Measurements from ENCODE around the gene KCNG1.

KCNG1 gene

GRCh38 chr20:50980071-50980681 is 42.7 kb downstream of the KCNG1 start:
- no peak overlapping the region for H3K27ac ChIP-seq (ENCODE audit: extremely low read depth, low read depth, low read length)
- no peaks in the 10 kb centered on the region for H3K4me1 ChIP-seq (ENCODE audit: control insufficient read depth, insufficient read depth, low read length)
- ChIA-PET CTCF (interaction anchor here (0.6 to 3.4 kb wide), 7 partner anchors 12 to 467 kb away, joined by 3 to 18 read pairs (median 9); no protein-coding TSS in a partner anchor), POLR2A (no interaction called here)
- no peaks in the 10 kb centered on the region for H3K36me3 ChIP-seq (ENCODE audit: control insufficient read depth in 2 of 2, insufficient read depth in 1 of 2, low read length in 2 of 2)
- H3K4me3 ChIP-seq (ENCODE audit: low read depth, low read length), result no peak overlapping the region
- H3K9me3 ChIP-seq (ENCODE audit: control insufficient read depth, insufficient read depth, low read depth, low read length), result no peaks in the 10 kb centered on the region
- TF ChIP-seq ZNF514 (tag by site-specific recombination; IDR thresholded peaks at IDR 0.05) (no peak), PRDM4 (tag by site-specific recombination; IDR thresholded peaks at IDR 0.05) (no peak), ZNF571 (tag by site-specific recombination; IDR thresholded peaks at IDR 0.05) (no peak), KLF17 (tag by site-specific recombination; IDR thresholded peaks at IDR 0.05) (peak; percentile 94), ZEB2 (tag by site-specific recombination; IDR thresholded peaks at IDR 0.05) (peak; percentile 92), ZNF654 (tag by site-specific recombination; IDR thresholded peaks at IDR 0.05; ENCODE audit: low read depth) (0 out of 2 replicates have a peak, but pooled peaks have one; percentile 2), ZBTB21 (tag by site-specific recombination; IDR thresholded peaks at IDR 0.05) (peak; percentile 96), PRDM1 (tag by site-specific recombination; IDR thresholded peaks at IDR 0.05) (peak; percentile 17; the same call in 1 of the 2 replicates), ZNF2 (tag by site-specific recombination; IDR thresholded peaks at IDR 0.05) (no peak), OSR2 (tag by site-specific recombination; IDR thresholded peaks at IDR 0.05) (no peak), ZFP37 (tag by site-specific recombination; IDR thresholded peaks at IDR 0.05) (no peak), ZNF184 (tag by site-specific recombination; IDR thresholded peaks at IDR 0.05) (peak; percentile 57; the same call in 1 of the 2 replicates), ZNF692 (tag by site-specific recombination; IDR thresholded peaks at IDR 0.05) (peak; percentile 71), ZNF660 (tag by site-specific recombination; IDR thresholded peaks at IDR 0.05) (peak; percentile 73; the same call in 1 of the 2 replicates), HOXC10 (CRISPR knock-in tag; IDR thresholded peaks at IDR 0.05) (no peak), ZNF292 (tag by site-specific recombination; IDR thresholded peaks at IDR 0.05; ENCODE audit: borderline replicate concordance, low read depth) (no peak), ZNF768 (tag by site-specific recombination; IDR thresholded peaks at IDR 0.05) (no peak), ZNF174 (tag by site-specific recombination; IDR thresholded peaks at IDR 0.05) (no peak), ZSCAN16 (tag by site-specific recombination; IDR thresholded peaks at IDR 0.05) (no peak), ZNF112 (tag by site-specific recombination; IDR thresholded peaks at IDR 0.05) (no peak), ZNF114 (tag by site-specific recombination; IDR thresholded peaks at IDR 0.05) (no peak), SP3 (tag by site-specific recombination; IDR thresholded peaks at IDR 0.05) (peak; percentile 58; the same call in 1 of the 2 replicates), EGR2 (tag by site-specific recombination; IDR thresholded peaks at IDR 0.05; ENCODE audit: low read depth) (0 out of 2 replicates have a peak, but pooled peaks have one; percentile 33), ZNF324 (tag by site-specific recombination; IDR thresholded peaks at IDR 0.05) (peak; percentile 67), SCRT2 (tag by site-specific recombination; IDR thresholded peaks at IDR 0.05) (no peak), REPIN1 (tag by site-specific recombination; IDR thresholded peaks at IDR 0.05; ENCODE audit: low read depth) (no peak), ZNF629 (tag by site-specific recombination; IDR thresholded peaks at IDR 0.05) (peak; percentile 96)
- TF ChIP-seq, protein P1, sequence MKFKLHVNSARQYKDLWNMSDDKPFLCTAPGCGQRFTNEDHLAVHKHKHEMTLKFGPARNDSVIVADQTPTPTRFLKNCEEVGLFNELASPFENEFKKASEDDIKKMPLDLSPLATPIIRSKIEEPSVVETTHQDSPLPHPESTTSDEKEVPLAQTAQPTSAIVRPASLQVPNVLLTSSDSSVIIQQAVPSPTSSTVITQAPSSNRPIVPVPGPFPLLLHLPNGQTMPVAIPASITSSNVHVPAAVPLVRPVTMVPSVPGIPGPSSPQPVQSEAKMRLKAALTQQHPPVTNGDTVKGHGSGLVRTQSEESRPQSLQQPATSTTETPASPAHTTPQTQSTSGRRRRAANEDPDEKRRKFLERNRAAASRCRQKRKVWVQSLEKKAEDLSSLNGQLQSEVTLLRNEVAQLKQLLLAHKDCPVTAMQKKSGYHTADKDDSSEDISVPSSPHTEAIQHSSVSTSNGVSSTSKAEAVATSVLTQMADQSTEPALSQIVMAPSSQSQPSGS (tag by site-specific recombination; IDR thresholded peaks at IDR 0.05; ENCODE audit: low read depth), result peak; percentile 87
- TF ChIP-seq, protein P2, sequence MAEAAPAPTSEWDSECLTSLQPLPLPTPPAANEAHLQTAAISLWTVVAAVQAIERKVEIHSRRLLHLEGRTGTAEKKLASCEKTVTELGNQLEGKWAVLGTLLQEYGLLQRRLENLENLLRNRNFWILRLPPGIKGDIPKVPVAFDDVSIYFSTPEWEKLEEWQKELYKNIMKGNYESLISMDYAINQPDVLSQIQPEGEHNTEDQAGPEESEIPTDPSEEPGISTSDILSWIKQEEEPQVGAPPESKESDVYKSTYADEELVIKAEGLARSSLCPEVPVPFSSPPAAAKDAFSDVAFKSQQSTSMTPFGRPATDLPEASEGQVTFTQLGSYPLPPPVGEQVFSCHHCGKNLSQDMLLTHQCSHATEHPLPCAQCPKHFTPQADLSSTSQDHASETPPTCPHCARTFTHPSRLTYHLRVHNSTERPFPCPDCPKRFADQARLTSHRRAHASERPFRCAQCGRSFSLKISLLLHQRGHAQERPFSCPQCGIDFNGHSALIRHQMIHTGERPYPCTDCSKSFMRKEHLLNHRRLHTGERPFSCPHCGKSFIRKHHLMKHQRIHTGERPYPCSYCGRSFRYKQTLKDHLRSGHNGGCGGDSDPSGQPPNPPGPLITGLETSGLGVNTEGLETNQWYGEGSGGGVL (tag by site-specific recombination; IDR thresholded peaks at IDR 0.05), result peak; percentile 75
- TF ChIP-seq, protein P3, sequence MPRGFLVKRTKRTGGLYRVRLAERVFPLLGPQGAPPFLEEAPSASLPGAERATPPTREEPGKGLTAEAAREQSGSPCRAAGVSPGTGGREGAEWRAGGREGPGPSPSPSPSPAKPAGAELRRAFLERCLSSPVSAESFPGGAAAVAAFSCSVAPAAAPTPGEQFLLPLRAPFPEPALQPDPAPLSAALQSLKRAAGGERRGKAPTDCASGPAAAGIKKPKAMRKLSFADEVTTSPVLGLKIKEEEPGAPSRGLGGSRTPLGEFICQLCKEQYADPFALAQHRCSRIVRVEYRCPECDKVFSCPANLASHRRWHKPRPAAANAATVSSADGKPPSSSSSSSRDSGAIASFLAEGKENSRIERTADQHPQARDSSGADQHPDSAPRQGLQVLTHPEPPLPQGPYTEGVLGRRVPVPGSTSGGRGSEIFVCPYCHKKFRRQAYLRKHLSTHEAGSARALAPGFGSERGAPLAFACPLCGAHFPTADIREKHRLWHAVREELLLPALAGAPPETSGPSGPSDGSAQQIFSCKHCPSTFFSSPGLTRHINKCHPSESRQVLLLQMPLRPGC (tag by site-specific recombination; IDR thresholded peaks at IDR 0.05), result peak; percentile 92
